CD4-positive, alpha-beta memory T cell (primary cell): Measurements from ENCODE around the gene PSEN1. TPM values are rescaled to one million over a fixed set of nuclear protein-coding genes. Genes with fewer than 3 reads are reported as not detected.
"Not testable (repeated sequence)": the region's sequence is repeated elsewhere in the genome, so short reads cannot be mapped to it uniquely, and the experiment has no call there.

Experiments
- CTCF ChIA-PET: fragments of 350-600 bp; sonication (Branson Sonifier 250); formaldehyde crosslinking; loops from one replicate; lab custom pipeline; 2021; ENCODE audit warnings: inconsistent platforms; ENCODE audit not compliant: partially characterized antibody; lab: Charles Lee
- POLR2A ChIA-PET: fragments of 350-600 bp; sonication (Branson Sonifier 250); formaldehyde crosslinking; loops from one replicate; lab custom pipeline; 2021; ENCODE audit not compliant: partially characterized antibody; lab: Charles Lee
- DNase-seq, 5 donors: peaks; one replicate each; pipeline versions ENCODE4 v3.0.0 to v3.0.0-alpha.2; 2020 to 2022; ENCODE audit warnings: mixed read lengths in 1 of 5
- H3K27ac ChIP-seq: one replicate; pipeline ENCODE4 v1.7.0; 2013; ENCODE audit warnings: low read depth, low read length
- H3K27me3 ChIP-seq: 2 replicates; pipeline ENCODE4 v1.7.0; 2013; ENCODE audit warnings: mild to moderate bottlenecking, low read length, moderate library complexity; ENCODE audit not compliant: insufficient read depth
- H3K36me3 ChIP-seq: 2 replicates; pipeline ENCODE4 v1.7.0; 2013; ENCODE audit warnings: mild to moderate bottlenecking, low read length, moderate library complexity; ENCODE audit not compliant: insufficient read depth
- H3K4me1 ChIP-seq: 2 replicates; pipeline ENCODE4 v1.7.0; 2013; ENCODE audit warnings: mild to moderate bottlenecking, low read length, moderate library complexity; ENCODE audit not compliant: insufficient read depth
- H3K4me3 ChIP-seq, 2 donors: one replicate each; pipeline ENCODE4 v1.7.0; 2013; ENCODE audit warnings: low read length in 2 of 2, mild to moderate bottlenecking in 1 of 2
- H3K9me3 ChIP-seq, 2 donors: one replicate each; pipeline ENCODE4 v1.7.0; 2013; ENCODE audit warnings: low read length in 2 of 2, control low read depth in 1 of 2; ENCODE audit not compliant: control insufficient read depth in 1 of 2
- H3K27ac Mint-ChIP-seq, 7 donors: one replicate each; pipeline ENCODE4 v1.8.0; 2020 to 2021; ENCODE audit warnings: mixed read lengths in 7 of 7, mild to moderate bottlenecking in 6 of 7, inconsistent platforms in 3 of 7, moderate library complexity in 3 of 7
- H3K27me3 Mint-ChIP-seq, 2 donors: one replicate each; pipeline ENCODE4 v1.8.0; 2020 to 2021; ENCODE audit warnings: mixed read lengths in 2 of 2
- H3K36me3 Mint-ChIP-seq, 2 donors: one replicate each; pipeline ENCODE4 v1.8.0; 2020 to 2021; ENCODE audit warnings: mixed read lengths in 2 of 2, inconsistent platforms in 1 of 2, mild to moderate bottlenecking in 1 of 2
- H3K4me1 Mint-ChIP-seq, 4 donors: one replicate each; pipeline ENCODE4 v1.8.0; 2020 to 2021; ENCODE audit warnings: mixed read lengths in 4 of 4, mild to moderate bottlenecking in 1 of 4
- H3K4me3 Mint-ChIP-seq, 8 donors: one replicate each; pipeline ENCODE4 v1.8.0; 2020 to 2021; ENCODE audit warnings: mixed read lengths in 8 of 8, mild to moderate bottlenecking in 7 of 8, moderate library complexity in 6 of 8, inconsistent platforms in 3 of 8
- H3K9me3 Mint-ChIP-seq, 8 donors: one replicate each; pipeline ENCODE4 v1.8.0; 2020 to 2021; ENCODE audit warnings: mixed read lengths in 8 of 8, mild to moderate bottlenecking in 5 of 8, inconsistent platforms in 3 of 8, moderate library complexity in 1 of 8
- intact Hi-C: fragments of 100-400 bp; cut with micrococcal nuclease; formaldehyde crosslinking; loops from one replicate; pipeline ENCODE4 v1.15.1; 2023
- polyA plus RNA-seq, 2 donors: library from polyadenylated mRNA; unstranded; fragments of 300-500 nt; fragmentation: Illumina TruSeq; gene quantifications; one replicate each; pipeline ENCODE4 v1.2.3, GENCODE V29; 2021
- total RNA-seq, 2 experiments: library from RNA; stranded (reverse); gene quantifications; one replicate each; pipeline ENCODE4 v1.2.3, GENCODE V29; 2021

PSEN1 gene
- total and polyA plus RNA-seq, 4 experiments from 2014 or later, result 36.0 to 51.7 (median 41.8) TPM

DNA sequence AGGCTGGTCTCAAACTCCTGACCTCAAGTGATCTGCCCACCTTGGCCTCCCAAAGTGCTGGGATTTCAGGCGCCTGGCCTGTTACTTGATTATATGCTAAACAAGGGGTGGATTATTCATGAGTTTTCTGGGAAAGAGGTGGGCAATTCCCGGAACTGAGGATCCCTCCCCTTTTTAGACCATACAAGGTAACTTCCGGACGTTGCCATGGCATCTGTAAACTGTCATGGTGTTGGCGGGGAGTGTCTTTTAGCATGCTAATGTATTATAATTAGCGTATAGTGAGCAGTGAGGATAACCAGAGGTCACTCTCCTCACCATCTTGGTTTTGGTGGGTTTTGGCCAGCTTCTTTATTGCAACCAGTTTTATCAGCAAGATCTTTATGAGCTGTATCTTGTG is 33.5 kb downstream of the PSEN1 start:
- H3K27me3 Mint-ChIP-seq, POLR2A ChIA-PET, H3K4me3 ChIP-seq, H3K27ac ChIP-seq, H3K4me1 ChIP-seq, intact Hi-C loops, H3K4me1 Mint-ChIP-seq, DNase-seq, H3K27me3 ChIP-seq, H3K9me3 ChIP-seq, H3K4me3 Mint-ChIP-seq, H3K9me3 Mint-ChIP-seq: not testable (repeated sequence)
- CTCF ChIA-PET, result interaction anchor here (1.0 kb wide), 1 partner anchor 34 kb away, joined by 3 read pairs; the partner anchor contains the start of gene PSEN1
- Mint-ChIP-seq H3K36me3 (peaks cover 50 to 81% of the 10 kb centered on the region in 2 donors), H3K27ac (peak overlapping the region in 1 of 7 donors; percentile 43)
- peaks cover 50% of the 10 kb centered on the region for H3K36me3 ChIP-seq

DNA sequence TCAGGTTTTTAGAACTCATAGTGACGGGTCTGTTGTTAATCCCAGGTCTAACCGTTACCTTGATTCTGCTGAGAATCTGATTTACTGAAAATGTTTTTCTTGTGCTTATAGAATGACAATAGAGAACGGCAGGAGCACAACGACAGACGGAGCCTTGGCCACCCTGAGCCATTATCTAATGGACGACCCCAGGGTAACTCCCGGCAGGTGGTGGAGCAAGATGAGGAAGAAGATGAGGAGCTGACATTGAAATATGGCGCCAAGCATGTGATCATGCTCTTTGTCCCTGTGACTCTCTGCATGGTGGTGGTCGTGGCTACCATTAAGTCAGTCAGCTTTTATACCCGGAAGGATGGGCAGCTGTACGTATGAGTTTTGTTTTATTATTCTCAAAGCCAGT is 34.4 kb downstream of the PSEN1 start:
- no peak overlapping the region for H3K4me3 ChIP-seq
- no peak overlapping the region for H3K4me3 Mint-ChIP-seq
- H3K27me3 ChIP-seq, result no peaks in the 10 kb centered on the region
- peaks cover 50% of the 10 kb centered on the region for H3K36me3 ChIP-seq
- ChIA-PET POLR2A (no interaction called here), CTCF (interaction anchor here (1.0 kb wide), 1 partner anchor 35 kb away, joined by 3 read pairs; the partner anchor contains the start of gene PSEN1)
- H3K4me1 Mint-ChIP-seq, result peaks cover 0 to 5% (median 2%) of the 10 kb centered on the region in 4 donors
- no peak for DNase-seq
- H3K36me3 Mint-ChIP-seq, result peaks cover 51 to 87% of the 10 kb centered on the region in 2 donors
- intact Hi-C loops, result no loop called here
- H3K27me3 Mint-ChIP-seq, result no peaks in the 10 kb centered on the region
- H3K27ac ChIP-seq, result no peak overlapping the region
- H3K4me1 ChIP-seq, result no peaks in the 10 kb centered on the region
- no peaks in the 10 kb centered on the region for H3K9me3 ChIP-seq
- no peaks in the 10 kb centered on the region for H3K9me3 Mint-ChIP-seq
- peak overlapping the region in 1 of 7 donors; percentile 30 for H3K27ac Mint-ChIP-seq

DNA sequence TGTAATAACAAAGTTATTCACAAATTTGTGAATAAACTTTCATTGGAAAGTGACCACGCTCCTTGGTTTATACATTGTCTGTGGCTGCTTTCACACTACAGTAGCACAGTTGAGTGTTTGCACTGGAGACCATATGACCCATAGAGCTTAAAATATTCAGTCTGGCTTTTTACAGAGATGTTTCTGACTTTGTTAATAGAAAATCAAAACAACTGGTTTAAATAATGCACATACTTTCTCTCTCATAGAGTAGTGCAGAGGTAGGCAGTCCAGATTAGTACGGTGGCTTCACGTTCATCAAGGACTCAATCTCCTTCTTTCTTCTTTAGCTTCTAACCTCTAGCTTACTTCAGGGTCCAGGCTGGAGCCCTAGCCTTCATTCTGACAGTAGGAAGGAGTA is 36.2 kb downstream of the PSEN1 start:
- H3K4me3 Mint-ChIP-seq, result no peak overlapping the region
- peaks cover 58 to 91% of the 10 kb centered on the region in 2 donors for H3K36me3 Mint-ChIP-seq
- no peaks in the 10 kb centered on the region for H3K9me3 Mint-ChIP-seq
- CTCF ChIA-PET, result interaction anchor here (0.6 to 2.5 kb wide), 5 partner anchors 14 to 319 kb away, joined by 3 to 20 read pairs (median 3); no protein-coding TSS in a partner anchor
- no peaks in the 10 kb centered on the region for H3K27me3 Mint-ChIP-seq
- Histone ChIP-seq H3K4me1 (no peaks in the 10 kb centered on the region), H3K27me3 (no peaks in the 10 kb centered on the region), H3K9me3 (no peaks in the 10 kb centered on the region), H3K4me3 (no peak overlapping the region), H3K27ac (no peak overlapping the region), H3K36me3 (peaks cover 62% of the 10 kb centered on the region)
- POLR2A ChIA-PET, result interaction anchor here (1.0 to 1.6 kb wide), 2 partner anchors 114 to 299 kb away, joined by 3 read pairs; partner anchors contain the start of gene RBM25
- H3K27ac Mint-ChIP-seq, result no peak overlapping the region
- peaks cover 0 to 7% (median 2%) of the 10 kb centered on the region in 4 donors for H3K4me1 Mint-ChIP-seq
- intact Hi-C loops, result no loop called here
- DNase-seq, result no peak

DNA sequence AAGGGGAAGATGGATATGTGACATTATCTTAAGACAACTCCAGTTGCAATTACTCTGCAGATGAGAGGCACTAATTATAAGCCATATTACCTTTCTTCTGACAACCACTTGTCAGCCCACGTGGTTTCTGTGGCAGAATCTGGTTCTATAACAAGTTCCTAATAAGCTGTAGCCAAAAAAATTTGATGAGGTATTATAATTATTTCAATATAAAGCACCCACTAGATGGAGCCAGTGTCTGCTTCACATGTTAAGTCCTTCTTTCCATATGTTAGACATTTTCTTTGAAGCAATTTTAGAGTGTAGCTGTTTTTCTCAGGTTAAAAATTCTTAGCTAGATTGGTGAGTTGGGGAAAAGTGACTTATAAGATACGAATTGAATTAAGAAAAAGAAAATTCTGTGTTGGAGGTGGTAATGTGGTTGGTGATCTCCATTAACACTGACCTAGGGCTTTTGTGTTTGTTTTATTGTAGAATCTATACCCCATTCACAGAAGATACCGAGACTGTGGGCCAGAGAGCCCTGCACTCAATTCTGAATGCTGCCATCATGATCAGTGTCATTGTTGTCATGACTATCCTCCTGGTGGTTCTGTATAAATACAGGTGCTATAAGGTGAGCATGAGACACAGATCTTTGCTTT is 36.9 kb downstream of the PSEN1 start:
- H3K4me1 ChIP-seq, result no peaks in the 10 kb centered on the region
- H3K27ac ChIP-seq, result no peak overlapping the region
- no peak overlapping the region for H3K4me3 Mint-ChIP-seq
- intact Hi-C loops, result loop anchor here (1.0 kb wide), 1 partner anchor 299 kb away; no protein-coding TSS in a partner anchor
- peak overlapping the region in 2 of 7 donors; percentile 15 to 78 for H3K27ac Mint-ChIP-seq
- H3K36me3 Mint-ChIP-seq, result peaks cover 57 to 89% of the 10 kb centered on the region in 2 donors
- no peaks in the 10 kb centered on the region for H3K9me3 Mint-ChIP-seq
- H3K4me3 ChIP-seq, result no peak overlapping the region
- POLR2A ChIA-PET, result interaction anchor here (1.0 to 1.6 kb wide), 2 partner anchors 115 to 299 kb away, joined by 3 read pairs; partner anchors contain the start of gene RBM25
- H3K9me3 ChIP-seq, result no peaks in the 10 kb centered on the region
- H3K27me3 ChIP-seq, result no peaks in the 10 kb centered on the region
- peaks cover 62% of the 10 kb centered on the region for H3K36me3 ChIP-seq
- CTCF ChIA-PET, result interaction anchor here (0.5 to 2.5 kb wide), 9 partner anchors 10 to 430 kb away, joined by 3 to 20 read pairs (median 3); no protein-coding TSS in a partner anchor
- H3K4me1 Mint-ChIP-seq, result peaks cover 0 to 7% (median 2%) of the 10 kb centered on the region in 4 donors
- peak in 4 of 5 donors; percentile 12 to 21 (median 15) for DNase-seq
- H3K27me3 Mint-ChIP-seq, result no peaks in the 10 kb centered on the region

DNA sequence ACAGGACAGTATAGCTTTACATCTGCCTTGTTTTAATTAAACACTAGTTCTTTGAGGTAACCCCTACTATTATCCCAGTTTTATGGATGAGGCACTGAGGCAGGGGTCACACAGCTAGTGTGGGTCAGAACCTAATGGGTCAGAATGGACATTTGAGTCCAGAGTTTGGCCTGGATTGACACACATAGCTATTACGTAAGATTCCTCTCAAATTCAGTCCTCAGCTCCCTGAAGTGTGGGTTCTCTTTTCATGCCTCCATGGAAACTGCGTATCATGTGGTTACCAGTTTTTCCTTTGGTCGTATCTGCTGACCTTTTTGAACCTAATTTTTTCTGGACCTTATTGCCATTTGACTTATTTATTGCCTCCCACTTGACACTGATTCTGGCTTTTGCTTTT is 40.4 kb downstream of the PSEN1 start:
- Mint-ChIP-seq H3K9me3 (no peaks in the 10 kb centered on the region), H3K4me1 (peaks cover 0 to 5% (median 0%) of the 10 kb centered on the region in 4 donors), H3K27me3 (no peaks in the 10 kb centered on the region), H3K36me3 (peaks cover 36 to 75% of the 10 kb centered on the region in 2 donors), H3K4me3 (no peak overlapping the region), H3K27ac (no peak overlapping the region)
- Histone ChIP-seq H3K4me3 (no peak overlapping the region), H3K27me3 (no peaks in the 10 kb centered on the region), H3K27ac (no peak overlapping the region), H3K4me1 (no peaks in the 10 kb centered on the region), H3K36me3 (peaks cover 36% of the 10 kb centered on the region), H3K9me3 (no peaks in the 10 kb centered on the region)
- ChIA-PET CTCF (no interaction called here), POLR2A (no interaction called here)
- intact Hi-C loops, result no loop called here
- DNase-seq, result no peak

DNA sequence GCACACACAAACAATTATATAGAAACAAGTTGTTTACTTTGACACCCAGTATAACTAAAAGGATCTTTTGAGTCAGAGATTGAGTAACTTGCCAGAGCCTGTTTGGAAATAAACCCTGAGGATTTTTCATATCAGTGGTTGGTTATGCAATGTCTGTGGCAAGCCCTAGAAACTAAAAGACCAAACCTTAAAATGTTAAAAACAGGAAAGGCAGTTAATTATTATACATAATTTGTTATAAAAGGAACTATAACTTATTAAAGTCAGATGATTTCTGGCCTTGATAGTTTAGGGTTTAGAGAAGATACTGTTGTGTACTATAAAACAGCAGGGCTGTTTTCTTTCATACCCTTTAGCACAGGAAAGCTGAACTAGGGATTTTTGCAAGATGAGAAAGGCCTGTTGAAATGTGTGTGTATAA is 44.1 kb downstream of the PSEN1 start:
- Mint-ChIP-seq H3K27me3 (no peaks in the 10 kb centered on the region), H3K9me3 (no peaks in the 10 kb centered on the region)

DNA sequence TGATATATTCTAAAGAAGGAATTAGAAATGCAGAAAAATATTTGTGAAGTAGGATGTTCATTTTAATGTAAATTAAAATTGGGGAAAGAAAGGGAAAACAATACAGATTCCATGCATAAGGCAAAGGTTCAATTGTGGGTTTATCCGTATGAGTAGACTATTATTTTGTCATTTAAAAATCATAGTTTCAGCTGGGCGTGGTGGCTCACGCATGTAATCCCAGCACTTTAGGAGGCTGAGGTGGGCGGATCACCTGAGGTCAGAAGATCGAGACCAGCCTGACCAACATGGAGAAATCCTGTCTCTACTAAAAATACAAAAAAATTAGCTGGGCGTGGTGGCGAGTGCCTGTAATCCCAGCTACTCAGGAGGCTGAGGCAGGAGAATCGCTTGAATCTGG is 44.7 kb downstream of the PSEN1 start:
- H3K4me3 ChIP-seq, H3K9me3 Mint-ChIP-seq, DNase-seq, intact Hi-C loops, H3K9me3 ChIP-seq, H3K27ac ChIP-seq, H3K4me1 Mint-ChIP-seq, CTCF ChIA-PET, POLR2A ChIA-PET, H3K4me1 ChIP-seq, H3K27me3 ChIP-seq, H3K4me3 Mint-ChIP-seq, H3K27me3 Mint-ChIP-seq: not testable (repeated sequence)
- peaks cover 12% of the 10 kb centered on the region for H3K36me3 ChIP-seq
- Mint-ChIP-seq H3K36me3 (peaks cover 17 to 38% of the 10 kb centered on the region in 2 donors), H3K27ac (peak overlapping the region in 2 of 7 donors; percentile 8 to 11)

More for the DNA sequence above, 44.1 kb downstream of the PSEN1 start:
- Mint-ChIP-seq H3K4me1 (peaks cover 0 to 3% (median 0%) of the 10 kb centered on the region in 4 donors), H3K27ac (peak overlapping the region in 1 of 7 donors; percentile 11), H3K4me3 (no peak overlapping the region), H3K36me3 (peaks cover 17 to 41% of the 10 kb centered on the region in 2 donors)
- no peaks in the 10 kb centered on the region for H3K27me3 ChIP-seq
- H3K9me3 ChIP-seq, result no peaks in the 10 kb centered on the region
- H3K36me3 ChIP-seq, result peaks cover 15% of the 10 kb centered on the region
- intact Hi-C loops, result no loop called here
- POLR2A ChIA-PET, result no interaction called here
- DNase-seq, result no peak
- CTCF ChIA-PET, result no interaction called here
- H3K4me3 ChIP-seq, result no peak overlapping the region
- no peak overlapping the region for H3K27ac ChIP-seq
- H3K4me1 ChIP-seq, result no peaks in the 10 kb centered on the region
